DOHH2 (cell line): ENCODE results near the gene BDKRB2.

Source experiments
- CTCF ChIP-seq: fragments of 200-600 bp; sonication (generic); IDR thresholded peaks from one replicate; pipeline ENCODE4 v1.5.1; 2014; ENCODE audit warnings: antibody characterized with exemption, mild to moderate bottlenecking, low read depth, low read length; ENCODE audit not compliant: poor library complexity, severe bottlenecking
- EZH2phosphoT487 ChIP-seq: fragments of 200-600 bp; sonication (generic); IDR thresholded peaks from 2 replicates; pipeline ENCODE4 v1.6.1; 2017; ENCODE audit warnings: borderline replicate concordance, mild to moderate bottlenecking, antibody characterized with exemption, low read length, moderate library complexity, mixed read lengths

DNA sequence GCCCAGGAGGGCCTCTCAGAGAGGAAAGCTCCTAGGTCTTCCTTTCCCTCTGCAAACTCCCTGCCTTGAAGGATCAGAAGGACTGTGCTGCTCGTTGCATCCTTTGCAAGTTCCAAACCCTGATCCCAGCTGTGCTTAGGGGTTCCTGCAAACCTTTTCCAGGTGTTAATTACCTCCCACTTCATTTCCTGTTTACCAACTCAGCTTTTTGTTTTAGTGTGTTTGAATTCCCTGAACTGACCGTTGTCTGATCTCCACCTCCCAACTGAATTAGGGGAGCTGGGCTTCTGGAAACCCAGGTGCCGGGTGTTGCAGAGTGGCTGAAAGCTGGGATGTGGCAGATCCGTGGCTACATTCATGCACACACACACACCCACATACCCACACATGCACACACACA lies 30.8 kb downstream of the BDKRB2 start:
- TF ChIP-seq CTCF (no peak), EZH2phosphoT487 (no peak)
